NCI-H1417 treated with DMSO at 0.1 percent for 48 hours (cell line): ENCODE results near the gene PIAS1.
"Not testable (repeated sequence)": the region's sequence is repeated elsewhere in the genome, so short reads cannot be mapped to it uniquely, and the experiment has no call there.

Experiments used
- DNase-seq: peaks from one replicate; lab custom pipeline; 2025; lab: John Stamatoyannopoulos, UW

The PIAS1 gene

DNA sequence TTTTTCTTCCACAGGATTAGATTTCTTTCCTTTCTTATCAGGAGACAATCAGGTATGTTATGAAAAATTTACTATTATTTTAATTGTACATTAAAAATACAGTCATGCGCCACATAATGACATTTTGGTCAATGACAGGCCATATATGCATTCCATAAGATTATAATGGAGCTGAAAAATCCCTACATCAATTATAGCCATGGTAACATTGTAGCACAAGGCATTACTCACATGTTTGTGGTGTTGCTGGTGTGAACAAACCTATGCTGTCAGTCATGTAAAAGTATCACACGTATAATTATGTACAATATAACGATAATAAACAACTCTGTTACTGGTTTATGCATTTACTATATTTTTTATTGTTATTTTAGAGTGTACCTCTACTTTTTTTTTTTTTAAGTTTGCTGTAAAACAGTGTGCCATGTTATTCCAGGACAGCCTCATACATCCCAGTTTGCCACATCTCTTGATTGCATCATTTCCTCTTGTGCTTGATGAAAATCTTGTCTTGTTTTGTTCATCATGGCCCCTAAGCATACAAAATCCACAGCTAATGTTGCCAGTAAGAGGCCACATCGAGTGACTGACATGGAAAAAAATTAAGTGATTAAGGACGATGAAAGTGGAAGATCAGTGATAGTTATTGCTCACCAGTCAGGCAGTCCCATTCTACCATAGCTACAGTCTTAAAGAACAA is 129.7 kb downstream of the PIAS1 start:
- DNase-seq = no peak

DNA sequence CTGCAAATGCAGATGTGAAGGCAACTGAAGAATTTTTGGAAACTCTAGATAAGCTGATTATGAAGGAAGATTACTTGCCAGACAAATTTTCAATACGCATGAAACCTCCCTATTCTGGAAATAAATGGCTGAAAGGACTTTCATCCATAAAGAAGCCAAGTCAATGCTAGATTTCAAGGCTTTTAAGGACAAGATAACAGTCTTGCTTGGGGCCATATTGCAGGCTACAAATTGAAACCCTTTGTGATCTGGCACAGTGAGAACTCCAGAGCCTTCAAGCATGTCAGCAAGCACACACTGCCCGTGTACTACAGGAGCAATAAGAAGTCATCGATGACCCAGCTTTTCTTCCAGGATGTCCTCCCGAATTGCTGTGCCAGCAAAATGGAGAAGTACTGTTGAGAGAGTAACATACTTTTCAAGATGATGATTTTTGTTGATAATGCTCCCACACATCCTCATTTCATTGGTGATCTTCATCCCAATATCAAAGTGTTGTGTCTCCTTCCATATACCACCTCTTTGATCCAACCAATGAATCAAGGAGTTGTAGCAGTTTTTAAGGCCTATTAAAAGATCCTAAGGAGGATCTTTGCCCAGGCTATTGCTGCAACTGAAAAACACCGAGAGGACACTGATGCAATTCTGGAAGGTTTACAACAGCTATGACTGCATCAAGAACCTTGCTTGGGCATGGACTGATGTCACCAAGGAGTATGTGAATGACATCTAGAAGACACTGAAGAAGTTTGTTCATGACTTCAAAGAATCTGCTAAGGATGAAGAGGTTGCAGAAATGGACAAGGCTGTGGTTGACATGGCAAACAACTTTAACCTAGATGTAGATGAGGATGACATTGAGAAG is 130.7 kb downstream of the PIAS1 start:
- DNase-seq = no peak

DNA sequence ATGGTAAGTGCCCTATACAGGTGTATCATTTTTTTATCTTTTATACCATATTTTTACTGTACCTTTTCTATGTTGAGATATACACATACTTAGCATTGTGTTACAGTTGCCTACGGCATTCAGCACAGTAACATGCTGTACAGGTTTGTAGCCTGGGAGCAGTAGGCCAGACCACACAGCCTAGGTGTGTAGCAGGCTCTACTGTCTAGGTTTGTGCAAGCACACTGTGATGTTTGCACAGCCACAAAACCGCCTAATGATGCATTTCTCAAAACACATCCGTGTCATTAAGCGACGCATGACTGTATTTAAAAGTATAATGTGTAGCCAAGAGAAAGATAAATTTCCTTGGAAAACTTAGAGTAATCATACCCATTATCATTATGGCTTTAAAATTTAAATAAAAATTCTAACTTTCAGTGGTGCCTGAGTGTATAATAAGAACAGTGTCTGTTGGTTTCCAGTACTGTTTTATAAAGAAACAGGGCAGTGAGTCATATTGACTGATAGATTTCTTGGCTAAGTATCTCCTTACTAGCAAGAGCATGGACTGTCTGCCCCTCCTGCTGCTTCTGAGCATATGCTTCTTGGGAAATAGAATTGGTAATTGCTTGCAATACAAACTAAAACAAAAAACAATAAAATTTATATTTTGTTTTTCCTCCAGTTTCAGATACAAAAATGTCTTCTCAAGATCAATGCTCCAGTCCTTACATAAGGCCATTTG is 132.7 kb downstream of the PIAS1 start:
- no peak for DNase-seq

DNA sequence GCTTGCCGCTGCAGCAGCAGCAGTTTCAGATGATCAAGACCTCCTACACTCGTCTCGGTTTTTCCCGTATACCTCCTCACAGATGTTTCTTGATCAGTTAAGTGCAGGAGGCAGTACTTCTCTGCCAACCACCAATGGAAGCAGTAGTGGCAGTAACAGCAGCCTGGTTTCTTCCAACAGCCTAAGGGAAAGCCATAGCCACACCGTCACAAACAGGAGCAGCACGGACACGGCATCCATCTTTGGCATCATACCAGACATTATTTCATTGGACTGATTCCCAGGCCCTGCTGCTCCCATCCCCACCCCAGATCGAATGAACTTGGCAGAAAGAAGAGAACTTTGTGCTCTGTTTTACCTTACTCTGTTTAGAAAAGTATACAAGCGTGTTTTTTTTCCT is 133.4 kb downstream of the PIAS1 start:
- no peak for DNase-seq

DNA sequence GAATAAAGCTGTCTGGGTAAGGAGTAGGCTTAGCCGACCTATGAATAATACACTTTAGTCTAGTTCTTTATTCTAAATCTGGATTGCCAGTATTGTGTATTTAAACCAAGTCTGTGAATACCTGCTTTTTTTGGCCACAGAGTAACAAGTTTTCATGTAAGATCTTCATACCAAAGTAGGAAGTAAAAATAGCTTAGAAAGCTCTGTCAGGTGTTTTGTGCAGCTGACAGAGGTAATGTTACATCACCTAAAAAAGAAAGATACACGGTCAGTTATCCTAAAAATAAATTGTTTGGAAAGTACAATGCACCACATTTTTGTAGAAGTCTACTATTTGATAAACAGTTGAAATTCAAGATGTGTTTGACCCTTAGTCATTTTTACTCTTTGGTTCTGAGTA is 134.5 kb downstream of the PIAS1 start:
- DNase-seq = no peak

DNA sequence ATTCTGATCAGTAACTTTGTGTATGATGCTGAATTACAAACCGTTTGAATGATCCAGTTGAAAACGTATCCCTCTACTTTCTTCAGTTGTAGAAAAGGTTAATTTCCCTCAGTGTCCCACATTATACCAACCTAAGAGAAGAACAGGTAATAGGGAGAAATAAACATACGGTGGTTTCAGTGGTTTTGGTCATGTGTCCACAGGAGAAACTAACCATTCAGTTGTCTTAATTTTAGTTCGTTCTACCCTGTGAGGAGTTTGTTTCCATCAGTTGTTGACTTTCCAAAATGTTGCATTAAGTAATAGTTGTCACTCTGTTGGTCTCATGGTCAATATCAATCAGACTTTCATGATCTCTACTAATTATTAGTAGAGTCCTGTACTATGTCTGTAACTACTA is 135.9 kb downstream of the PIAS1 start:
- no peak for DNase-seq

DNA sequence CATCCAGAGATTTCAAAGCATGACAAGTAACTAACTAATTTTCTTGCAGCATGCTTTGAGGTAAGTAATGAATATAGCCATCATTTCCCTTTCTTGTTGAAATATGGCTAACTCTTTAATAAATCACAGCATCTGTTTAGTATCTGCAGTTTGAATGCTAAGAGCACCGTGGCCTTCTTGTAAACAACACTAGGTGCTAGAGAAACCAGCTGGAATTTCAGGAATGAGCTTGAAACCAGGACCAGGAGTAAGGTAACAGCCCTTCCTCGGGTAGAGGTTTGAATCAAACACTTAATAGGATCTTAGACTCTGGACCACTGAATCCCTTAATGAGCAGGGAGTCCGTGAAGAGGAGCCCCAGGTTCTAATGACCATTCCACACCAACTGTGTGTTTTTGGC is 137.4 kb downstream of the PIAS1 start:
- DNase-seq = no peak

DNA sequence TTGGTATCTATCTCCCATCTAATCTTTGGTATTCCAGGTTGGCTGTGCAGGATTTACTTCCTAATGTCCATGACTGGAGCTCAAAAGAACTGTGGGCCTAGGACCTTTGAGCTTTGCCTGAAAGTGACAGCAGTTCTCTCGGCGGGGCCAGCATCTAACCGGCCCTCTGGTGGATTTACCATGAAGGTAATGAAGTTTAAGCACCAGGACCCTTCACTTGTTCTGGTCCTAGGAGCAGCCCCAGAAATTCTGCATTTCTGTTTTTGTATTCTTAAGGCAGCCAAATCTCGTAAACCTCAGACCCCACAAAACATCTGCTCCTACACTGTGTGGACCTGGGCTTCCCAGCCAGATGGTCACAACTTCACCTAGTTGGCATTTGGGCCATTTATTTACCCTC is 138.0 kb downstream of the PIAS1 start:
- DNase-seq = no peak

DNA sequence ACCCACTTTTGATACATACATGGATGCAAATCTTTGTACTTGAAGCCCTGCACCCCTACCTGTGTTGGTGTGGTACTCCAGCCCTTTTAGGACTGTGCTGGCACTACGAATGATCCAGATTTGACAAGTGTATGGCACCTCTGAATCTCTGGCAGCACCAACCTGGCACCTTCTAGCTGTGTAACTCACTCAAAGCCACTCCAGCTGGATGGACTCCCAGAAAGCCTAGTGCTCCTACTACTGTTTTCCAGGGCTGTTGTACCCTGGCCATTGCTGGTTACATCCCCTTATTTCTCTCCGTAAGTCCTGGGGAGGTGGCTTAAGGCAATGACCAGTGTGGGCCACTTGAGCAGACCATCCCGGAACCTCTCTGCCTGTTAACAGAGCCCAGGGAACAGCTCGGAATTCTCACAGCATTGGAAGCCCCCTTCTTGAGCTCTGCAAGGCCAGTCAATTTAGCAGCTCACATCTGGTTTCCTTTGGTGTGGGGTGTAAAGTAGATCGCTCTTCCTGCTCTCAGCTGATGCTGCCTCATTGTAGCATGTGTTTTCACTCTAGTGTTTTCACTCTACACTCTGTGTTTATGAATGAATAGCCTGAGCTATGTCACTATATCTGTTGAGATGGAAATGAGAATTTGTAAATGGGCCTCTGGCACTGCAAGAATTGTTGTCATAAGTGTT is 138.8 kb downstream of the PIAS1 start:
- DNase-seq = no peak

DNA sequence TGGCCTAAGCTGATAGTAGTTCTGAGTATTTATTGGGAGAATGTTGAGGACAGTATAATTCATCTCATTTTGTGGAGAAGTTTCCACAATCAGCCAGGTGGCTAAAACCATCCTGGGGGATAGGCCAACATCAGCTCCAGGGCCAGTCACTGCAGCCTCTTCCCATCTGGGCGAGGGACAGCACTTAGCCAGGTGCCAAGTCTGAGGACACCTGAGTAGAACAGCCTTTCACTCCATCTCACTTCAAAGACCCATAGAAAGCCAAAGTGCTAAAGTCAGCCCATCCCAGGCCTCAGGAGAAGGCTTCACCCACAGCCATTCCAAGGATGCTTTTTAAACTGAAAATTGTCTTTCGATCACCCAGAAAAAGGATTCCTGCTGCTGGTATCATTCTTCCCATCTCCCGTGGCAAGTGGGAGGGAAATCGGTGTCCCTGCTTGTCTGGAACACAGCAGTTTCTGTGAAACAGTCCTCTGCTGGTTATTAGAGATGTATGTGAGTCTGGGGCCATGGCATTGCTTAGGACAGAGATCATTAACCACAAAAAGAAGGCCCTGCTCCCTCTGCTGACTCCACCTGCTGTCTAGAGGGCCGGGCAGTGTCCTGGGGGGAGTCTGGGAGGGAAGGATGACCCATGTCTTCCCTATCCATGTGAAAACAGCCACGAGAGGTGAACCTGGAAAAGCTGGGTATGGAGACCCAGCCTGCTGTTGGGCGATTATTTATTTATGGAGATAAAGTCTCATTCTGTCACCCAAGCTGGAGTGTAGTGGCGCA is 141.4 kb downstream of the PIAS1 start:
- no peak for DNase-seq

DNA sequence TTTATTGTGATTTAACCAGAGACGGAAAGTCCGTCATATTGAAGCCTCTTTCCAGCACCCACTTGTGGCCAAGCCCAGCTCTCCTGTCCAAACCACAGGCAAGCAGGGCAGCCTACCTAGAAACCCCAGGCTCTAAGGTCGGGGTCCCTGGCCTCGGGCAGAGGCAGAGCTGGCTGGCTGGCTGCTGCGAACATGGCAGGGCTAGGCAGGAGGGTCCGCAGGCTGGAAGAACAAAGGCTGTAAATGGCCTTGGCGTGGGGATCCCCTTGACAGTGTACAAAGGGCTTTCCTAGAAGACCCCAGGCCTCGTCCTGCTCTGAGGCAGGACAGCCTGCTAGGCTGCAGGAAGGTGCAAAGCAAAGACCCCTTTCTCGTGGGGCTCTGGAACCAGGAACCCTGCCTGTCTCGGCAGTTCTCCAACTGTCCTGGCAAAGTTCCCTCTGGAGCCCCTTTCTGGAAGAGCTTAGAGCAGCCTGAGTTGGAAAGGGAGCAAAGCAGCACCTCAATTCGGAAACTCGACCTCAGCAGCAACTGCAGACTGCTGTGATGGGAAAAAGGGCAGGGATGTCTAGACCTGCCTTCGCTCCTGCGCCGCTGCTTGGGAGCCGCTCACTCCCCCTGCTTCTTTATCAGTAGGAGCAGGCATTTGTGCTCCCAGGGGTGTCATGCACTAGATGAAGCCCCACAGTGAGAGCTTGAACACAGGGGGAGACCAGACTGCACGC is 142.5 kb downstream of the PIAS1 start:
- DNase-seq = no peak

DNA sequence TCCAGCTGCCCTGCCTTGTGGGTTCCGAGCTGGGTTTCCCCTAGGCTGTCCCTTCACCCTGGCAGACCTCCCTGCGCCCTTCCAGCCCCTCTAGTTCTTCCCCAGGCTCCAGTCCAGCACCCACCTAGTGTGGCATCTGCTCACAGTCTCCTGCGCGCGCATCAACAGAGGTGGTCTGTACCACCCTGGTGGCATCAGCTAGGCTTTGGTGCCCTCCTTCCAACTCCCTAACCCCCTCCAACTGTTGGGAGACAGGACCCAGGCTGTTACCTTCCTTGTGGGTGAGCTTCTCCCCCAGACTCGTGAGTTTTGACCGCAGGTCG is 143.0 kb downstream of the PIAS1 start:
- no peak for DNase-seq

DNA sequence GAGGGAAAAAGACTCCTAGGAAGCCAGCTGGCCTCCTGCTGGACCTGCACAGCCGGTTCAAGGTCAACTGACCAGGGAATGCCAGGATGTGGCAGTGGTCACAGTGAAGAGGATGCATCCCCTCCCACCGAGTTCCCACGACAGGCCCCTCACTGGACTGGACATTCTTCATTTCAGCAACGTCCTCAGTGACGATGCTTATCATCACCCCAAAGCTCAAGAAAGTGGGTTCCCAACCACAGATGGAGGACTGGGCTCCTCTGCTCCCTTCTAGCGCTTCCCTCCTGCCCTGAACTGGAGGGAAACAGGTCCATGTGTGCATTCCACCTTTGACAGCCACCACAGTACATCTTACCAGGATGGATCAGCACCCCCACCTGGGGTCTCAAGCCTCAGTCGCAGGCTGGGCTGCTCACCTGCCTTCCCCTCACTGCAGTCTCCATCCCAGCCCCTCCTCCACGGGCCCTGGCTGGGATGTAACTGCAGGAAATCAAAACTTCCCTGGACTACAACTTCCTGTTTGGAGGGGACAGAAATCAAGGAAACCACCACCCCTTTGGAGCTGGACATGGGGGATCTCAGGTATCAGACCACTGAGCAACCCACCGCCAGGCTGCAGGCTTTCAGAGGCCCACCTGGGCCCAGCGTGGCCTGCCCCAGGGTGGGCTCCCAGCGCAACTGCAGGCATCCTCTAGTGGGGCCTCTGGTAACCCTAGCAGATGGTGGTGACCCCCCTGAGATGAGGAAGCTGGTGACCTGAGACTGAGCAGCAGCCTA is 143.7 kb downstream of the PIAS1 start:
- no peak for DNase-seq

DNA sequence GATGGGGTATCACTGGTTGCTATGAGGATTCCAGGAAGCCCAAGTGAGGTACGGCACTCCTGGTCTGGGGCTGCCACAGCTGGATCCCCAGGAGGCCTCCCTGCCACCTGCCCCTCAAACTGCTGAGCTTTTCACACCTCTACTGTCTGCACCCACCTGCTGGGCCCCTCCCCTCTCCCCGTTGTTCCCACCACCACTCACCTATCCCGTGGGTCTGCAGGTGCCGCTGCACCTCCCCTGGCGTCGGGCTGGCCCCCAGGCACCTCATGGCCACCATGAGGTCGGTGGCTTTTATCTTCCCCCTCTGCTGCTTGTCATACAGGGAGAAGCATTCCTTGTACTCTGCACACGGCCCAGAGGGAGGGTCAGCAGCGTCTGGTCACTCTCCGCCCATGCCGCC is 145.2 kb downstream of the PIAS1 start:
- DNase-seq = no peak

DNA sequence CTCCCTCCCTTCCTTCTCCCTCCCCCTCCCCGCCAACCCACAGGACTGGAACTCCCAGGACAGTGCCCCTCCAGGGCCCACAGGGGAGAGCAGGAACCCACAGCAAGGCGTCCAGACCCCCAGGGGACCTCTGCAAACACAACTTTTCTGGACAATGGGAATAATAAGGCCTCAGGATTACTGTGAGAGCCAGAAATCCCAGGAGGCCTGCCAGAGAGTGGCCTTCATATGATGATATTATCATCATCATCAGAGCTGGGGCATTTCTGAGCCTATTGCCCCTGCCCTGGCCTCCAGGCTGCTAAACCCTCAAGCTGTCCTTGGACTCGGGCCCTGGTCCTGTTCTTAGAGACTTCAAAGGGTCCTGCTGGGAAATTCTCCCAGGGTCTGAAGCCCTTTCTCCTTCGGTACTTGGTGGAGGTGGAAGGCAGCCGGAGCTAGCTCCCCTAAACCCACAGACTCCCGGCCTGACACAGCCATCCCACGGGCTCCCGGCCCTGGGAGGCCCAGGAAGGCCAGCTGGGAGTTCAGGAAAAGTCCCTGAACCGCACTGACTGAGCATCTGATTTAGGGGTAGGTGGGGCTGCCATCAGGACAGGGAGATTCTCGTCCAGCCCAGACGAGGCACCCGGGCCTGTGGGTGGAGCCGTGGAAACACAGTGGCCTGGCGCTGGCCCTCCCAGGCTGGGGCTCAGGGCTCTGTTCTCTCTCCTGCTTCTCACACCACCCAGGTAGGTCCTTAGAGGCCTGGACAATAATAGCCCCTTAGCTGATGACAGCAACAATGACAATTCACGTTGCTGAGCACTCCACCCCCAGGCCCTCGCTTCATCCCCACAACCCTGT is 146.1 kb downstream of the PIAS1 start:
- no peak for DNase-seq

DNA sequence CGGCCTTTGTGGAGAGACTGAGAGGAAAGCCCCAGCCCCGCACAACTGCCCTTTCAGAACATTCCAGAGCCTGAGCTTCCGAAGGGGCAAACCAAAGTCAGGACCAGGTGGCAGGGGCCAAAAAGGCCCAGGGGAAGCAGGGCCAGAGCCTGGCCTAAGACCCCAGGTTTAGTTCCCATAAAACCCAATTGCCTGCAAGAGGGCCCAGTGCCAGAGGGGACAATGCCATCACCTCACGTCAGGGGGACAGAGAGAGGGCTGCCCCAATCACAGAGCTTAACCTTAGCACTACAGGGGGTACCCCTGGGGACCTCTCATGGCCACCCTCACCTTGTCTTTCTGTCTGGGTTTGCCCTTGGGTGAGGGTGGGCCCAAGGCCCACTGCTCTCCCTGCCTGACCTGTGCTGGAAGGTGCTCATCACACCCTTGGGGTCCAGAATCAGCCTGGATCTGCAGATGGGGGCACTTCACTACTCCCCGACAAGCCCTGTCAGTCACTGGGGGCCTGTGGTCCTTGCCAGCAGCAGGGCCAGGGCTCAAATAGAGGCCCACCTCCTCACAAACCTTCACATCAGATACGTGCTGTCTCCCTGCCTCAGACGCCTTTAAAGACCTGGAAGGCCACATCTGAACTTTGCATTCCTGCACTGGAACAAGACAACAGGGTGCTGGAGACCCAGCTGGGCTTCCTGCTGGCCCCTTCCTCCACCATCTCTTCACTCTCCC is 147.2 kb downstream of the PIAS1 start:
- DNase-seq = no peak

DNA sequence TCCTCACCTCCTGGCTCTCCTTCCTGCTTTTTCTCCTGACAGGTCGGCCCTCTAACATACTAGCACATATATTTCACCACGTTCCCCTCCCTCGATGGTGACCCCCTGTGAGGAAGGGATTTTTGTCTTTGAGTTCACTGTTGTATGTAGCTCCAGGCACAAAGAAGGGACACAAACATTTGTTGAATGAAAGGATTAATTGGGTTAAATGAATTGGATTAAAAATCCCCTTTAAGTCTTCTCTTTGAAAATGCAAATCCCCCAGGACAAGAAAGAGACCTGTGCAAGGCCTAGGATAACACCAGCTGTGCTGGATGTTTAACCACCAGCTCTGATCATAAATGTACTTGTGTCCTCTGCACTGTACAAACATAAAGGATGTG is 147.8 kb downstream of the PIAS1 start:
- no peak for DNase-seq

DNA sequence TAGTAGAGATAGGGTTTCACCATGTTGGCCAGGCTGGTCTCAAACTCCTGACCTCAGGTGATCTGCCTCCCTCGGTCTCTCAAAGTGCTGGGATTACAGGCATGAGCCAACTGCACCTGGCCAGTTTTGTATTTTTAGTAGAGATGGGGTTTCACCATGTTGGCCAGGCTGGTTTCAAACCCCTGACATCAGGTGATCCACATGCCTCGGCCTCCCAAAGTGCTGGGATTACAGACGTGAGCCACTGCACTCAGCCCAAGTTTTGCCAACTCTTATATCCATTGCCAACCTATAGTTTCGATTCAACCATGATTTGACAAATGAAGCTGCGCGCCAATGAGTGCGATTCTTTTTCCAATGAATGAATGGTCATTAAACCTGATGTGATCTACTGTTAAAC is 148.9 kb downstream of the PIAS1 start:
- DNase-seq = not testable (repeated sequence)

DNA sequence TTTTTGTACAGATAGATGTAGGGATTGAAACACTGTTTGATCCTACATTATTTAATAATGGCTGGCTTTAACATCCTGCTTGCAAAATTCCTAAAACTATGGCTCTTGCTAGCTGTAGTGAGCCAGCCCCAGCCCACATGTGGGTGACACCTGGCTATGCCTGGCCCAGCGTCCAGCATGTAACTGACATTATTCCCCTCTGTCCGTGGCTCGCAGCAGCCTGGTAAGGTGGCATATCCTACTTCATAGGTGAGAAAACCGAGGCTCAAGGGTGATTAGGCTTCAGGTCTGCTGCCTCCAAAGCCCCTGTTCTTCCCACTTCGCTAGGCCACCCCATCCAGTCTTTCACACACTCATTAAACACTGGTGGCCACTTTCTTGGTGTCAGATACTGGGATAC is 149.4 kb downstream of the PIAS1 start:
- DNase-seq = no peak
